Hepatic stellate cell (primary cell): ENCODE results near the gene TMC2.
A peak's percentile ranks its signal among the peaks of the same experiment; 100 is the strongest.
"Not testable (repeated sequence)": the region's sequence is repeated elsewhere in the genome, so short reads cannot be mapped to it uniquely, and the experiment has no call there.

Source experiments
- DNase-seq: peaks from one replicate; pipeline ENCODE4 v3.0.0; 2011; ENCODE audit warnings: low spot score

Gene TMC2

GRCh38 chr20:2536560-2536986 lies at the start of gene TMC2:
Gene TMC2, plus strand, starts transcription at chr20:2536573. Its CDS starts 49 bp downstream, at chr20:2536622.
- DNase-seq: no peak

GRCh38 chr20:2502808-2503384 lies 33.5 kb upstream of the TMC2 start:
- not testable (repeated sequence) for DNase-seq

- not testable (repeated sequence) for DNase-seq
Measured at GRCh38 chr20:2504803-2505202, 31.6 kb upstream of the TMC2 start.

GRCh38 chr20:2506426-2506825 lies 29.9 kb upstream of the TMC2 start:
- DNase-seq: not testable (repeated sequence)

GRCh38 chr20:2507464-2507863 lies 28.9 kb upstream of the TMC2 start:
- DNase-seq: no peak

GRCh38 chr20:2507875-2508630 lies 28.3 kb upstream of the TMC2 start:
- peak; percentile 38 for DNase-seq

GRCh38 chr20:2508631-2509467 lies 27.5 kb upstream of the TMC2 start, which contains the start of gene ZNF343:
Gene ZNF343, minus strand, starts transcription at chr20:2508915. Its CDS starts 15,020 bp downstream, at chr20:2493895.
- DNase-seq: peak; percentile 86

- DNase-seq: no peak
Measured at GRCh38 chr20:2509468-2509781, 26.9 kb upstream of the TMC2 start.

- no peak for DNase-seq
Measured at GRCh38 chr20:2509794-2510193, 26.6 kb upstream of the TMC2 start.

GRCh38 chr20:2515203-2515602 lies 21.2 kb upstream of the TMC2 start:
- no peak for DNase-seq

- no peak for DNase-seq
Measured at GRCh38 chr20:2516399-2516798, 20.0 kb upstream of the TMC2 start.

GRCh38 chr20:2518096-2518495 lies 18.3 kb upstream of the TMC2 start:
- DNase-seq: no peak

GRCh38 chr20:2518558-2518957 lies 17.8 kb upstream of the TMC2 start:
- no peak for DNase-seq

GRCh38 chr20:2519115-2519809 lies 17.1 kb upstream of the TMC2 start:
- DNase-seq: no peak

- no peak for DNase-seq
Measured at GRCh38 chr20:2520617-2521016, 15.8 kb upstream of the TMC2 start.

GRCh38 chr20:2521369-2522305 lies 14.7 kb upstream of the TMC2 start:
- DNase-seq: peak; percentile 35

GRCh38 chr20:2522826-2523429 lies 13.4 kb upstream of the TMC2 start:
- not testable (repeated sequence) for DNase-seq

- DNase-seq: peak; percentile 73
Measured at GRCh38 chr20:2523919-2524708, 12.3 kb upstream of the TMC2 start.

- peak; percentile 71 for DNase-seq
Measured at GRCh38 chr20:2524709-2525506, 11.5 kb upstream of the TMC2 start.
